GM23338 (cell line): ENCODE measurements around the gene UGT1A3.

Experiments used
- CREB1 ChIP-seq: fragments of 250-450 bp; sonication (Bioruptor Pico); IDR thresholded peaks from 2 replicates; pipeline ENCODE4 v1.5.0; 2020; ENCODE audit warnings: low read depth, mild to moderate bottlenecking, moderate library complexity
- CTCF ChIP-seq, 2 experiments: fragments of 200-600 bp in 1 of 2; sonication (generic) in 1 of 2; conservative IDR thresholded peaks; 2 replicates each; pipeline versions ENCODE4 v1.5.1 to v1.6.1; 2016 to 2017; ENCODE audit warnings: antibody characterized with exemption in 2 of 2, low read depth in 2 of 2, mild to moderate bottlenecking in 2 of 2, moderate library complexity in 1 of 2
- ETS1 ChIP-seq: IDR thresholded peaks from 2 replicates; pipeline ENCODE4 v1.6.1; 2016; ENCODE audit warnings: antibody characterized with exemption
- EZH2 ChIP-seq: fragments of 200-600 bp; sonication (generic); IDR thresholded peaks from one replicate; pipeline ENCODE4 v1.8.0; 2017; ENCODE audit warnings: antibody characterized with exemption, mild to moderate bottlenecking, low read depth; ENCODE audit not compliant: unreplicated experiment
- EZH2phosphoT487 ChIP-seq: fragments of 200-600 bp; sonication (generic); IDR thresholded peaks from one replicate; pipeline ENCODE4 v1.8.1; 2018; ENCODE audit warnings: antibody characterized with exemption; ENCODE audit not compliant: unreplicated experiment
- JUNB ChIP-seq: IDR thresholded peaks from one replicate; pipeline ENCODE4 v1.6.1; 2016; ENCODE audit warnings: antibody characterized with exemption; ENCODE audit not compliant: unreplicated experiment
- NANOG ChIP-seq: IDR thresholded peaks from 2 replicates; pipeline ENCODE4 v1.6.1; 2016; ENCODE audit warnings: antibody characterized with exemption, borderline replicate concordance
- POLR2AphosphoS5 ChIP-seq: IDR thresholded peaks from 2 replicates; pipeline ENCODE4 v1.6.1; 2016; ENCODE audit warnings: antibody characterized with exemption, low read depth
- REST ChIP-seq: IDR thresholded peaks from one replicate; pipeline ENCODE4 v1.6.1; 2018; ENCODE audit warnings: antibody characterized with exemption; ENCODE audit not compliant: unreplicated experiment
- STAT1 ChIP-seq: IDR thresholded peaks from one replicate; pipeline ENCODE4 v1.6.1; 2016; ENCODE audit warnings: antibody characterized with exemption; ENCODE audit not compliant: unreplicated experiment
- ZNF114 ChIP-seq: fragments of 250-450 bp; sonication (Bioruptor Pico); IDR thresholded peaks from 2 replicates; pipeline ENCODE4 v1.5.0; 2020; ENCODE audit warnings: mild to moderate bottlenecking, moderate library complexity
- ZNF331 ChIP-seq: fragments of 250-450 bp; sonication (Bioruptor Pico); IDR thresholded peaks from 2 replicates; pipeline ENCODE4 v1.5.0; 2020; ENCODE audit warnings: low read depth, mild to moderate bottlenecking, moderate library complexity
- ZNF462 ChIP-seq: fragments of 250-450 bp; sonication (Bioruptor Pico); IDR thresholded peaks from 2 replicates; pipeline ENCODE4 v1.5.0; 2020; ENCODE audit warnings: mild to moderate bottlenecking, moderate library complexity

GRCh38 chr2:233821709-233822100, 92.9 kb downstream of the UGT1A3 start:
- TF ChIP-seq CTCF (conservative IDR thresholded peaks at IDR 0.05; ENCODE audit: low read depth in 2 of 2) (no peak), EZH2 (no peak), POLR2AphosphoS5 (no peak), REST (no peak), NANOG (no peak), EZH2phosphoT487 (no peak), ZNF331 (no peak), ZNF462 (CRISPR knock-in tag) (no peak), JUNB (no peak), ZNF114 (CRISPR knock-in tag) (no peak), CREB1 (CRISPR knock-in tag) (no peak), ETS1 (no peak), STAT1 (no peak)
